CD8-positive, alpha-beta memory T cell (primary cell): ENCODE data around the gene COPZ1. TPM values are rescaled to one million over a fixed set of nuclear protein-coding genes. Genes with fewer than 3 reads are reported as not detected.

Experiments
- CTCF ChIA-PET: fragments of 350-600 bp; sonication (Branson Sonifier 250); formaldehyde crosslinking; loops from one replicate; lab custom pipeline; 2021; ENCODE audit warnings: antibody characterized with exemption; lab: Charles Lee
- POLR2A ChIA-PET: fragments of 350-600 bp; sonication (Branson Sonifier 250); formaldehyde crosslinking; loops from one replicate; lab custom pipeline; 2021; ENCODE audit warnings: antibody characterized with exemption; lab: Charles Lee
- DNase-seq, 5 donors: peaks; one replicate each; pipeline versions ENCODE4 v3.0.0 to v3.0.0-alpha.2; 2020 to 2022; ENCODE audit warnings: mixed read lengths in 1 of 5
- H3K27ac ChIP-seq: one replicate; pipeline ENCODE4 v1.7.0; 2013; ENCODE audit warnings: low read depth, mild to moderate bottlenecking, low read length, moderate library complexity
- H3K27me3 ChIP-seq: 2 replicates; pipeline ENCODE4 v1.7.0; 2013; ENCODE audit warnings: low read length, mild to moderate bottlenecking; ENCODE audit not compliant: insufficient read depth, poor library complexity, severe bottlenecking
- H3K36me3 ChIP-seq: 2 replicates; pipeline ENCODE4 v1.7.0; 2013; ENCODE audit warnings: mild to moderate bottlenecking, low read length, moderate library complexity; ENCODE audit not compliant: insufficient read depth
- H3K4me1 ChIP-seq: 2 replicates; pipeline ENCODE4 v1.7.0; 2013; ENCODE audit warnings: mild to moderate bottlenecking, low read length, moderate library complexity; ENCODE audit not compliant: insufficient read depth
- H3K4me3 ChIP-seq: 2 replicates; pipeline ENCODE4 v1.7.0; 2013; ENCODE audit warnings: mild to moderate bottlenecking, low read length
- H3K9me3 ChIP-seq: 2 replicates; pipeline ENCODE4 v1.7.0; 2013; ENCODE audit warnings: mild to moderate bottlenecking, low read length
- H3K27ac Mint-ChIP-seq, 8 donors: one replicate each; pipeline ENCODE4 v1.8.0; 2020 to 2021; ENCODE audit warnings: mixed read lengths in 8 of 8, mild to moderate bottlenecking in 6 of 8, inconsistent platforms in 3 of 8, moderate library complexity in 3 of 8
- H3K27me3 Mint-ChIP-seq, 2 donors: one replicate each; pipeline ENCODE4 v1.8.0; 2020 to 2021; ENCODE audit warnings: mixed read lengths in 2 of 2, mild to moderate bottlenecking in 1 of 2, moderate library complexity in 1 of 2
- H3K36me3 Mint-ChIP-seq, 3 donors: one replicate each; pipeline ENCODE4 v1.8.0; 2020 to 2021; ENCODE audit warnings: mixed read lengths in 3 of 3, inconsistent platforms in 1 of 3, mild to moderate bottlenecking in 1 of 3
- H3K4me1 Mint-ChIP-seq, 3 donors: one replicate each; pipeline ENCODE4 v1.8.0; 2020 to 2021; ENCODE audit warnings: mixed read lengths in 3 of 3, inconsistent platforms in 1 of 3, mild to moderate bottlenecking in 1 of 3
- H3K4me3 Mint-ChIP-seq, 7 donors: one replicate each; pipeline ENCODE4 v1.8.0; 2020 to 2021; ENCODE audit warnings: mixed read lengths in 7 of 7, mild to moderate bottlenecking in 6 of 7, moderate library complexity in 4 of 7, inconsistent platforms in 2 of 7
- H3K9me3 Mint-ChIP-seq, 5 donors: one replicate each; pipeline ENCODE4 v1.8.0; 2020 to 2022; ENCODE audit warnings: mixed read lengths in 5 of 5, mild to moderate bottlenecking in 3 of 5, moderate library complexity in 2 of 5, inconsistent platforms in 1 of 5
- polyA plus RNA-seq: library from polyadenylated mRNA; unstranded; fragments of 300-500 nt; fragmentation: Illumina TruSeq; gene quantifications from one replicate; pipeline ENCODE4 v1.2.3, GENCODE V29; 2021
- total RNA-seq, 2 experiments: library from RNA; stranded (reverse); gene quantifications; one replicate each; pipeline ENCODE4 v1.2.3, GENCODE V29; 2021

The COPZ1 gene
- total and polyA plus RNA-seq, 3 experiments from 2014 or later = 112 to 158 (median 115) TPM

DNA sequence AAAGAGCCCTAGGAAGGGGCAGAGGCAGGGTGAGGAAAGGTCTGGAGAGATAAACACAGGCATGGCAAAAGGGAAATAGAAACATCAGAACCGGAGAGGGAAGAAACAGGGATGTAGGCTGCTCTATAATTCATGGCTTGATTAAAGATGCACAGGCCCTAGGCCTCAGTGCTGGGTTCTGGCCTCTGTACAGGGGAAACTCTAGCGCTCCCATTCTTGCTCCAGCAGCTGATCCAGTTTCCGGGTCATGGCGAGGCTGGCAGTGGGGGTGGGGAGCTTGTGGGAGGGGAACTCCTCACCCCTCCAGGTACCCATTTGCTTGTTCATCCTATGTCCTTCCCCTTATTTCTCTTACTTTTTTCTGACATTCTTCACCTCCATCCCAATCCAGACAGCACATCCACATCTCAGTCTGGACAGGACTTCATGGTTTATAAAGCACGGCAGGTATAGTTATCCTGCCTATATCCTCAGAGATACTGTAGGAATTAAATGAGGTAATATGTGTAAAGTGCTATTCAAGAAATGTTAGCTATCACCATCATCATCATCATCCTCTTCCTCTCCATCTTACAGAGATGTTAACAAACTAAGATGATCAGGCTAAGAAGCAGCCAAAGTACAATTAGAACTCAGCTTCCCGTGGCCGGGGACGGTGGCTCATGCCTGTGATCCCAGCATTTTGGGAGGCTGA is 47.3 kb downstream of the COPZ1 start:
- H3K4me3 ChIP-seq = no peak overlapping the region
- H3K27me3 ChIP-seq = no peaks in the 10 kb centered on the region
- H3K36me3 ChIP-seq = no peaks in the 10 kb centered on the region
- DNase-seq = no peak
- no peaks in the 10 kb centered on the region for H3K9me3 ChIP-seq
- H3K4me1 Mint-ChIP-seq = peaks cover 16 to 25% (median 19%) of the 10 kb centered on the region in 3 donors
- peaks cover 0 to 1% (median 0%) of the 10 kb centered on the region in 3 donors for H3K36me3 Mint-ChIP-seq
- peaks cover 11% of the 10 kb centered on the region for H3K4me1 ChIP-seq
- no peaks in the 10 kb centered on the region for H3K9me3 Mint-ChIP-seq
- POLR2A ChIA-PET = no interaction called here
- H3K27ac ChIP-seq = no peak overlapping the region
- H3K27ac Mint-ChIP-seq = peak overlapping the region in 3 of 8 donors; percentile 54 to 74 (median 64)
- peaks cover 0 to 2% of the 10 kb centered on the region in 2 donors for H3K27me3 Mint-ChIP-seq
- CTCF ChIA-PET = interaction anchor here (0.8 to 2.7 kb wide), 5 partner anchors 32 to 120 kb away, joined by 3 to 11 read pairs (median 3); no protein-coding TSS in a partner anchor
- no peak overlapping the region for H3K4me3 Mint-ChIP-seq

DNA sequence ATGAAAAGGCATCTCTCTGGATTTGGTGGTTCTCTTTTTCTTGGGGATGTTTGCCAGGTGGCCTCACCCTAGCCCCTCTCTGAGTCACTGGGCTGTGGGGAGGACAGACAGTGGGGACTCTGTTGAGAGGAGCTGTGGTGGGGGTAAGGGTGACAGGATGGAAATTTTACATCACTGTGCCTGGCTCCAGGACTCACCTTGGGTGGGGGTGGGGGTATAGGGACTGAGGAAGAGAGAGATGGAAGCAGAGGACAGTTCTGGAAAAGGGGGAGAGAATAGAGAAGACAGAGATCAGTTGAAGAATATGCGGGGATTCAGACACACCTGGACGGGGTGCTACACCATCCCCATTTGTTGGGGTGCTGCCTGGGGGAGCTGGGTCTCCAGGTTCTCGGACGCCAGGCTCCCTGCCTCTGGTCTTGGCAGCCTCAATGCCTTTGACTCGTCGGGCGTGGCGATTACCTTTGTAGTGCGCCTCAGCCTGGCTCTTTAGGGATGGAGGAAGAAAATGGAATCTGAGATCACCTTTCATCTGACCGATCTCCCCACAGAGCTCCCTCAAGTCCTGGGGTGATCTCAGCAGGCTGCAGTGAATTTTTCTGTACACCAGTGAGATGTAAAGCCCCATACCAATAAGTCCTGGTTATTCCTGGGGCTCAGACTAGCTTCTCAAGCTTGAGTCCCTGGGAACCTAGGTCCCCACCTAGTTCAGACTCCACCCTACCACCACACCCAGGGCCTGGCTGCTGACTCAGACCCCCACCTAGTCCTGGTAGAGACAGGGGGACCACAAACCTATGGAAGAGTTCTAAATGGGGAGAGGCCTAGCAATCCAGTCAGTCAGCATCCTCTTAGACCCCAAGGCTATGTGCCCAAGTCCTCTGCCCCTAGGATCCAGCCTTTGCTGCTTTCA is 49.0 kb downstream of the COPZ1 start:
- POLR2A ChIA-PET = no interaction called here
- H3K9me3 Mint-ChIP-seq = no peaks in the 10 kb centered on the region
- no peaks in the 10 kb centered on the region for H3K27me3 Mint-ChIP-seq
- peaks cover 9 to 19% (median 10%) of the 10 kb centered on the region in 3 donors for H3K4me1 Mint-ChIP-seq
- Histone ChIP-seq H3K9me3 (no peaks in the 10 kb centered on the region), H3K27me3 (no peaks in the 10 kb centered on the region), H3K4me1 (peaks cover under 1% of the 10 kb centered on the region), H3K4me3 (no peak overlapping the region), H3K27ac (no peak overlapping the region), H3K36me3 (no peaks in the 10 kb centered on the region)
- no peak overlapping the region for H3K4me3 Mint-ChIP-seq
- no peak for DNase-seq
- no peak overlapping the region for H3K27ac Mint-ChIP-seq
- peaks cover 0 to 1% (median 0%) of the 10 kb centered on the region in 3 donors for H3K36me3 Mint-ChIP-seq
- CTCF ChIA-PET = interaction anchor here (1.4 kb wide), 1 partner anchor 31 kb away, joined by 3 read pairs; no protein-coding TSS in a partner anchor

DNA sequence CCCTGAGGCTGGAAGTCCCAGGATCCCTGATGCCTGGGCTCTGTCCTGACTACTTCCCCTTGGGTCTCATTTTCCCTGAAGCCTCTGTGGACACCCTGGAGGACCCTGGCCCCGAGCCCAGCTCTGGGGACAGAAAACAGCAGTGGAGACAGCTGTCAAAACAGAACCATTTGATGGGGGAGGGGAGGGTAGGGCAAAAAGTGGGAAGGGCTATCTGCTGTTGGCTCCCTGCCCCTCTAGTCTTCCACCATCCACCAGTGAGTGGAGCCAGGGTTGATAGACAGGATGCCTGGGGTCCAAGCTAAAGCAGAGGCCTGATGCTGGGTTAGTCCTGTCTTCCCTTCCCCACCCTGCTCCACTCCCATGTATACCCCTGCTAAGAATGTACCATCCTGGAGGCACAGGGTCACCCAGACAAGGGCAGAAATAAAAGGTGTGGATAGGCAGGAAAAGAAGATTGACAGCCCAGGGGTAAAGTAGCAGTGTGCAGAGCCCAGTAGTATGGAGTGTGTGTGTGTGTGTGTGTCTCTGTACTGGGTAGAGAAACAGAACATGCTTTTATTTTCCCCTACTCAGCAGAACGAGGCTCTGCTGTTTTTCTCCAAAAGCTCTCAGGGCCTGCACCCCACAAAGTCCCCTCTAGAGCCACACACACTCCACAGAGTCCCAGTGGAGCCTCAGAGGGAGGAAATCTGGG is 49.8 kb downstream of the COPZ1 start:
- Histone ChIP-seq H3K4me3 (no peak overlapping the region), H3K27ac (no peak overlapping the region), H3K9me3 (no peaks in the 10 kb centered on the region), H3K27me3 (no peaks in the 10 kb centered on the region), H3K36me3 (no peaks in the 10 kb centered on the region), H3K4me1 (peaks cover 4% of the 10 kb centered on the region)
- ChIA-PET POLR2A (no interaction called here), CTCF (no interaction called here)
- DNase-seq = no peak
- Mint-ChIP-seq H3K27ac (no peak overlapping the region), H3K4me1 (peaks cover 8 to 18% (median 8%) of the 10 kb centered on the region in 3 donors), H3K4me3 (no peak overlapping the region), H3K9me3 (no peaks in the 10 kb centered on the region), H3K36me3 (peaks cover 0 to 1% (median 0%) of the 10 kb centered on the region in 3 donors), H3K27me3 (no peaks in the 10 kb centered on the region)

DNA sequence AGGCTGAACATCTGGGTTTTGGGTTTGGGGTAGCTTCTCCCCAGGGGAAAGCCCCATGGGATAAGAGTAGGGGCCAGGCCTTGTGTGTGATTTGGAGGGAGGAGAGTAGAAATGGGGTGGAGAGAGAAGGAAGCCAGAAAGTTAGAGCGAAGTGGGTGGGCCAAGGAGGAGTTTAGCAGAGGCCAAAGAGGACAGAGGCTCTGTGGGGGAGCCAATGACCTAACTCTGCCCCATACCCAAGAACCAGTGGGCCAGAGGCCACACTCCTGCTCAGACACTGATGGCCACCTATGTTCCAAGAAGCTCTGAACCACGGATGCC is 50.3 kb downstream of the COPZ1 start:
- H3K36me3 ChIP-seq = no peaks in the 10 kb centered on the region
- H3K9me3 Mint-ChIP-seq = no peaks in the 10 kb centered on the region
- H3K27me3 ChIP-seq = no peaks in the 10 kb centered on the region
- POLR2A ChIA-PET = no interaction called here
- peaks cover 4% of the 10 kb centered on the region for H3K4me1 ChIP-seq
- H3K27ac ChIP-seq = no peak overlapping the region
- no peak for DNase-seq
- no peaks in the 10 kb centered on the region for H3K27me3 Mint-ChIP-seq
- CTCF ChIA-PET = no interaction called here
- H3K9me3 ChIP-seq = no peaks in the 10 kb centered on the region
- peaks cover 9 to 20% (median 10%) of the 10 kb centered on the region in 3 donors for H3K4me1 Mint-ChIP-seq
- no peak overlapping the region for H3K4me3 Mint-ChIP-seq
- peak overlapping the region in 1 of 8 donors; percentile 34 for H3K27ac Mint-ChIP-seq
- H3K4me3 ChIP-seq = no peak overlapping the region
- peaks cover 0 to 1% (median 0%) of the 10 kb centered on the region in 3 donors for H3K36me3 Mint-ChIP-seq

DNA sequence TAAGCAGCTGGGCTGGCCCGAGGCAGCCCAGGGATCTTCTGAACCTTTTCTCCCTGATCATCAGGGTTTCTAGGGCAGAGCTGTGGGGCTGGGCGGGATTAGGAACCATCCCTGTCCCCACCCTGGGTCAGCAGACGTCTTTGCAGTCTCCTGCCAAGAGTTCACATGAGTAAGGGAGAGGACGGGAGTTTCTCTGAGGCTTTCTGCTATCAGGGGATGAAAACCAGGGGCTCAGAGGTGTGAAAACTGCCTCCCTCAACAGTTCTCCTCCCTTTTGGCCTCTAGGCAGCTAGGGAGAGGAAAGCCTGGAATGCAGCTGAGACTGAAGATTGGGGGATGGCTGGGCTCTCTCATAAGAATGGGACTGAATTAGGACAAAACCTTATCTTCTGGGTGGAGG is 51.7 kb downstream of the COPZ1 start:
- ChIA-PET CTCF (no interaction called here), POLR2A (interaction anchor here (0.5 kb wide), 1 partner anchor 82 kb away, joined by 5 read pairs; no protein-coding TSS in a partner anchor)
- Mint-ChIP-seq H3K27me3 (no peaks in the 10 kb centered on the region), H3K4me1 (peaks cover 9 to 15% (median 10%) of the 10 kb centered on the region in 3 donors), H3K9me3 (no peaks in the 10 kb centered on the region), H3K27ac (peak overlapping the region in 1 of 8 donors; percentile 93), H3K36me3 (peaks cover 0 to 1% (median 0%) of the 10 kb centered on the region in 3 donors), H3K4me3 (no peak overlapping the region)
- H3K27me3 ChIP-seq = no peaks in the 10 kb centered on the region
- DNase-seq = no peak
- H3K27ac ChIP-seq = no peak overlapping the region
- H3K36me3 ChIP-seq = no peaks in the 10 kb centered on the region
- H3K4me1 ChIP-seq = peaks cover 4% of the 10 kb centered on the region
- no peaks in the 10 kb centered on the region for H3K9me3 ChIP-seq
- no peak overlapping the region for H3K4me3 ChIP-seq

DNA sequence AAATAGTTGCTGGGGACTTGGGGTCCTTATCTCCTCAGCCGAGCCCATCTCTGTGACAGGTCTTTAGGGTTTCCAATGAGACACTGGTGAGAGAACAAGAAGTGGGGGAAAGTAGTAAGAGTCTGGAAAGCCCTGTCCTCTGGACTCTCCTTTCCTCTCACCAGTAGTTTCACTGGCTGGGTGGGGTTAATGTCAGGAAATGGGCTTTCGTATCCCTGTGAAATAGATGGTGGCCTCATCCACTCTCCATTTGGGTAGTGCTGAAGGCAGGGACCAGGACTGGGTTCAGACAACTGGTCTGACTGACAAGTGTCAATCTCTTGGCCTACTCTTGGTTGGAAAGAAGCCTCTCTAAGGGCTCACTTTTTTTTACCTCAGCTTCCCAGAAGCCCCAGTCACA is 52.1 kb downstream of the COPZ1 start:
- Mint-ChIP-seq H3K36me3 (peaks cover 0 to 1% (median 0%) of the 10 kb centered on the region in 3 donors), H3K9me3 (no peaks in the 10 kb centered on the region), H3K4me3 (no peak overlapping the region), H3K27me3 (no peaks in the 10 kb centered on the region), H3K4me1 (peaks cover 7 to 11% (median 7%) of the 10 kb centered on the region in 3 donors), H3K27ac (peak overlapping the region in 2 of 8 donors; percentile 44 to 93)
- DNase-seq = no peak
- H3K9me3 ChIP-seq = no peaks in the 10 kb centered on the region
- ChIA-PET POLR2A (interaction anchor here (0.5 kb wide), 1 partner anchor 83 kb away, joined by 5 read pairs; no protein-coding TSS in a partner anchor), CTCF (no interaction called here)
- no peak overlapping the region for H3K27ac ChIP-seq
- no peaks in the 10 kb centered on the region for H3K27me3 ChIP-seq
- H3K4me3 ChIP-seq = no peak overlapping the region
- no peaks in the 10 kb centered on the region for H3K36me3 ChIP-seq
- H3K4me1 ChIP-seq = peaks cover 4% of the 10 kb centered on the region

DNA sequence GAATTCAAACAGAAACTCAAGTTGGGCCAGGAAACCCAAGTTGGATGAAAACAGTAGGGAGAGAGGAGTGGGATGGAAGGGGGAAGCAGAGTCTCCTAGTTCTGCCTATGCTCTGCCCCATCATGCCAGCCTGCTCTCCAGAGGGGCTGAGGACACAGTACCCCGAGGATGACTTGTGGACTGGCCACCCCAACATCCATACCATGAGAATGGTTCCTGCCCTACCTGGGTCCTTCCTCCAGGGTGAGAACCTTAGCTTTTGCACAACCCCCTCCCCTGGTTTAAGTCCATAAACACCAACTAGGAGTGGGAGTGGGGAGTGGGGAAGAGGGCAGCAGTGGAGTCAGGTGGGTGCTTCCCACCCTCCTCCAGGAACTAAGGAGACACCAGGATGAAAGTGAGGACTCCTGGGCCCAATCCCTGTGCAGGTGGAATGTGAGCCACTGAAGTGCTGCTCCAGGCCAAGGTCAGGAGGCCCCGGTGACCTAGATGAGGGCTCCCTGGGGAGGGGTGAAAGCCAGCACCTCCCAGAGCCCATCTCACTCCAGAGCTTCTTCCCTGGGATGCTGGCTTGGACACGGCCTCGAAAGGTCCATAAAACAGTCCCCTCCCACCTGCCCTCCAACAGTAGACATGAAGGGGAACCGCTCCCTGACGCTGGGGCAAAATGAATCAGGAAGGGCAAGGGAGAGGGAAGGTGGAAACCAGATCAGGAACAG is 53.0 kb downstream of the COPZ1 start:
- Mint-ChIP-seq H3K27me3 (no peaks in the 10 kb centered on the region), H3K4me3 (peak overlapping the region in 2 of 7 donors; percentile 37 to 71), H3K9me3 (no peaks in the 10 kb centered on the region), H3K36me3 (peaks cover 0 to under 1% (median 0%) of the 10 kb centered on the region in 3 donors), H3K4me1 (peaks cover 6 to 10% (median 7%) of the 10 kb centered on the region in 3 donors), H3K27ac (no peak overlapping the region)
- H3K9me3 ChIP-seq = no peaks in the 10 kb centered on the region
- no peak for DNase-seq
- peaks cover 4% of the 10 kb centered on the region for H3K4me1 ChIP-seq
- H3K27me3 ChIP-seq = no peaks in the 10 kb centered on the region
- no peak overlapping the region for H3K27ac ChIP-seq
- H3K36me3 ChIP-seq = no peaks in the 10 kb centered on the region
- no peak overlapping the region for H3K4me3 ChIP-seq
- POLR2A ChIA-PET = no interaction called here
- CTCF ChIA-PET = interaction anchor here (1.1 to 3.2 kb wide), 3 partner anchors 12 to 128 kb away, joined by 3 to 18 read pairs (median 6); no protein-coding TSS in a partner anchor
